Measurements from ENCODE around the gene ELP1.

The ELP1 gene

DNA sequence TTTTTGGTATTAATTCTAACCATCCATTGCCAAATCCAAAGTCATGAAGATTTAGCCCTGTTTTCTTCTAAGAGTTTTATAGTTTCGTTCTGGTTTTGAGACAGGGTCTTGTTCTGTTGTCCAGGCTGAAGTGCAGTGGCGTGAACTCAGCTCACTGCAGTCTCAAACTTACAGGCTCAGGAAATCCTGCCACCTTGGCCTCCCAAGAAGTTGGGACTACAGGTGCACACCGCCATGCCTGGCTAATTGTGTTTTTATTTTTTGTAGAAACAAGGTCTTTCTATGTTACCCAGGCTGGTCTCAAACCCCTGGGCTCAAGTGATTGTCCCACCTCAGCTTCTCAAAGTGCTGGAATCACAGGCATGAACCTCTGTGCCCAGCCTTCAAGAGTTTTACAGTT is 50.8 kb downstream of the ELP1 start:
- no peak for DNase-seq (ENCODE audit: low spot score)

DNA sequence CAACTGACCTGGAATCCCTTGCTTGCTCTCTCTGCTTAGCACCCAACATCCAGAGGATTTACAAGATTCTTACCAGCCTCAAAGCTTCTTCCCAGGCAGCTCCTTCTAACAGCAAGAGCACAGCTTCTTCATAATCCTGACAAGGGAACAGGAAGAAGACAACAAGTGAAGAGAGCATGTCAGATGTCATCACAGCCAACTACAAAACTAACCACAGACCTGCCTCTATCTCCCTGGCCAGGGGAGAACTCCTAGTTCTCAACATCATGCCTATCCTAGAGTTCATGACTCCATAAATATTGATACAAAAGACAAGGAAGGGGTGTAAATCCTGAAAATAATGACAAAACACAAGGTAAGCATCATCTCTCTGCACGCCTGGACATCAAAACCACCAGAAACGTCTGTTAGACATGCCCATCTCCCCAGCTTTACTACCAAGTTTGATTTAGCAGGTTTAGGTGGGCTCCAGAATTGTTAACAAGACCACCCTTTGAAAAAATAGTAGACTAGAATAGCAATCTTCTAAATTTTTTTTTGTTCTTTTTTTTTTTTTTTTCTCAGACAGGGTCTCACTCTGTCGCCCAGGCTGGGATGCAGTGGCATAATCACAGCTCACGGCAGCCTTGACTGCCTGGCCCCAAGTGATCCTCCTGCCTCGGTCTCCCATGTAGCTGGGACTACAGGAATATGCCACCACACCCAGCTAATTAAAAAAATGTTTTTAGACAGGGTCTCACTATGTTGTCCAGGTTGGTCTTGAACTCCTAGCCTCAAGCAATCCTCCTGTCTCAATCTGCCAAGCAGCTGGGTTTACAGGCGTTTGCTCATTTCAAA is 51.7 kb downstream of the ELP1 start:
- no peak for DNase-seq (ENCODE audit: low spot score)

DNA sequence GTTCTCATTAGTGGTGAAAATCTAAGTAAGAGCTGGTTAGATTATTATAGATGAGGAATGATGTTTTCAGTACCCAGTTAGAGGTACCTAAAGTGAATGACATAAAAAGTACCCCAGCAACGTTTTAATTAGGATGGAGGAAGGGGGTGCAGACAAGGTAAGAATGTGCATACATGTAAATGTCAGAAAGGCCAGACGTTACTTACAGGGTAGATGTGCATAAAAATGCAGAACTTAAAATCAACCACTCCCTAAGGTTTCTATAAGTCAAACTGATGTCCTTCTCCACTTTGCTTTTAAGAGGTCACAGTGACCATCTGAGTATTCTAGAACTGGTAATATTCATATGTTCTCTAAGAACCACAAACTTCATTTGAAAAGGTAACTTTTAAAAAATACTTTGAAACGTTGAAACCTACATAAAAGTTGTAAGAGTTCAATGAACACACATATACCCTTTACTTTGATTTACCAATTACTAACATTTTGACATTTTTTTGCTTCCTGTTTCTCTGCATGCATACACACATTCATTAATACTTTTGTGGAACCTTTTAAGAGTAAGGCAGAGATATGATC is 53.1 kb downstream of the ELP1 start:
- DNase-seq (ENCODE audit: low spot score) = no peak

DNA sequence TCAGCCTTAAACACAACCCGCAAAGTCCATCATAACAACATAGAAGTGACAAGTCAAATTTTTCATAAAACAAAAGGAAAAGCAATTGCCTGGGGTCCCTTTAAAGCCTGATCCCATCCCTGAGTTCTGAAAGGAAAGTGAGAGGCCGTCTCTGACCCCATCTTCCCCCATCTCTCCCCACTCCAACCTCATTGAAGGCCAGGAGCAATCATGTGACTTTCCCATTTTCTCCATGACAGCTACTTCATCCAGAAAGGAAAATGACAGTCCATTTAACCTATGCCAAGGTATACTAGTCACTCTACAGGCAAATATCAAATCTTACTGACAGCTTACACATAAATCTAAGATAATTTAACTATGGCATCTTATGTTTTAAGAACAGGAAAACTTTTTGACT is 56.4 kb downstream of the ELP1 start:
- no peak for DNase-seq (ENCODE audit: low spot score)

GRCh38 chr9:108876425-108876824 is 57.5 kb downstream of the ELP1 start:
- DNase-seq (ENCODE audit: low spot score) = no peak

DNA sequence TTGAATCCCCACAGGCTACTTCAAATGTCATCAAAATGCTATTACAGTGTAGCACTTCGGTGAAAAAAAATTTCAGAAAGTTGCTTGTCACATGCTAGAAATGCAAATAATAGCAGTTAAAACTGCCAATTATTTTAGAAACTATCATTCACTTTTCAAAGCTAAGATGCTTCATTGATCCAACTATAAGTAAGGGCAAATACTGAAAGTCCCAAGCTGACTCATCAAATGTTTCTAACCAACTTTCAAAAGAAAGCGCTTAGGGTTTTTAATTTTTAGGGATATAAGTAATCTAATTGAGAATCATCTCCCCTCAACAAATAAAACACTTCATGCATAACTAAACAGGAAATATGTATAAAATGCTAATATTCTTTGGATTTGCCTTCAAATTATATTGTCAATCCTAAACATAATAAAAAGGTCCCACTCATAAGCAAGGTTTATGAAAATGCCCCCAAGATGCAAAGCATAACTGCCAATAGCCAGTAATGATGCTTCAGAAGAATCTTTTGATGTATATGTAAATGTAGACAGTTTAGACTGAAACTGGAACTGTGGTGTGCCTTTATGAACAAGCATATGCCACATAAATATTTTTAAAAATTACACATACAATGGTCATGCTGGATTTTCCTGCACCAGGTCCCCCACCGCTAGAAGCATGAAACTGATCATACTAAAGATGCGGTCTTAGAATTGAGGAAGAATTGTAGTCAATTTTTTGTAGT is 59.7 kb downstream of the ELP1 start:
- DNase-seq (ENCODE audit: low spot score) = no peak

- DNase-seq (ENCODE audit: low spot score) = no peak
Measured at GRCh38 chr9:108869092-108869725, 64.7 kb downstream of the ELP1 start.

DNA sequence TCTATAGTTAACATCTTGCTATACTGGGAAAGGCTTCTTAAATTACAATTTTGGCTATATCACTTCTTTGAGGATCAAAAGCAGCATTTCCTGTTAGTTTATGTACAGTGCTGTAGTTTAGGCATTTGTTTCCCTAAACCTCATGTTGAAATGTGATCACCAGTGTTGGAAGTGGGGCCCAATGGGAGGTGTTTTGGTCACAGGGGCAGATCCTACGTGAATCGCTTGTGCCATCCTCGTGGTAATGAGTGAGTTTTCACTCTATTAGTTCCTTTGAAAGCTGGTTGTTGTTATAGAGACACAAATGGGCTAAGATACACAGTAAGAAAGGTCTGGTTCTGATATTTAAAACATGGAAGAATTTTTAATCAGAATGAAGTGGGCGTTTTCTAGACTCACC is 66.1 kb downstream of the ELP1 start:
- DNase-seq (ENCODE audit: low spot score) = no peak

DNA sequence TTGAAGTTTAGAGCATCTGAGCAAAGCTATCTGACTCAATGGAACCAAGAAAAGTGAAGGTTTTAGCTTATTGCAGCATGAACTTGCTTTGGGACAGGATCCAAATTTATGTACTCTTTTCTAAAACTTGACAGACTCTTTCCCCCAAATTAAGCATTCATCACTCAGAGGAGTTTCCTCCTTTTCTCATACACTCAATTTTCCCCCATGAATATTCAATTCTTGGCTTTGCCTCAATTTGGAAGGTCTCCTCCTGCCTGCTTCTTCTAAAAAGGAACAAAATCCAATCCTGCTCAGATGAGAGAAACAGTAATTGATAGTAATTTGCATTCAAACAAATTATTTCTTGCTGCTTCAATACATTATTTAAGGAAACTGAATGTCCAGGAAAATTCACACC is 66.8 kb downstream of the ELP1 start:
- DNase-seq (ENCODE audit: low spot score) = no peak

- no peak for DNase-seq (ENCODE audit: low spot score)
Measured at GRCh38 chr9:108866001-108866420, 67.9 kb downstream of the ELP1 start.

- DNase-seq (ENCODE audit: low spot score) = no peak
Measured at GRCh38 chr9:108865037-108865436, 68.9 kb downstream of the ELP1 start.

GRCh38 chr9:108864446-108864845 is 69.5 kb downstream of the ELP1 start:
- DNase-seq (ENCODE audit: low spot score) = no peak

- DNase-seq (ENCODE audit: low spot score) = no peak
Measured at GRCh38 chr9:108863891-108864290, 70.0 kb downstream of the ELP1 start.

DNA sequence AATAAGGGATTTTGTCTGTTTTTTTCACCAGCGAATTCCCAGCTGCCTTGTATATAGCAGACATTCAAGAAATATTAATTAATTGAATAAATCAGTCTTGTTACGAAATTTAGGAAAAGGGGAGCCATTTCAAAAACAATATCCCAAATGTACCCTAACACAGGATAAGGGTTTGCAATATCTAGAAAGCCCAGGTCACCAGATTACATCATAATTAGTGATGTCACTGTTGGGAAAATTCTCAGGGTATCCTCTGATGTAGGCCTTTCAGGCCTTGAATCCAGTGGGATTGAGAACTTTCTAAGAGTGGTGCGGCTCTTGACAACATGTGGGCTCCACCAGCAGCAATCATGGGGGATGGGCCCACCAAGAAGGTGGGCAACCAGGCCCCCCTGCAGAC is 71.9 kb downstream of the ELP1 start, which contains the start of gene ACTL7A:
ACTL7A (plus strand) TSS at position 270 of the 400 bp plus-strand sequence; CDS start at position 327, 57 bp downstream.
- no peak for DNase-seq (ENCODE audit: low spot score)

DNA sequence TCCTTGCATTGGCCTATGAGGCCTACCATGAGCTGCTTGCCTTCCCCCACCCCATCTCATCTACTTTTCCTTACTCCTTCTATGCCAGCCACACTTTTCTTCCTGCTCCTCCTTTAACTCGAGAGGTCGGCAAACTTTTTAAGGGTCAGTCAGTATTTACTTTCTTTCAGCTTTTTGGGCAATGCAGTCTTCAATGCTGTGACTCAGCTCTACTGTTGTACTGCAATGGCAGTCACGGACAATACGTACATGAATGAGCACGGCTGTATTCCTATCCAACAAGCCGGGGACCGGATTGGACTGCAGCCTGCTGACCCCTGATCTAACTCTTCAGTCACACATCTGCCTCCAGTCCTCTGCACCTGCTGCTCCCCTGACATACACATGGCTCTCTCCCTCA is 72.5 kb downstream of the ELP1 start:
- DNase-seq (ENCODE audit: low spot score) = no peak

DNA sequence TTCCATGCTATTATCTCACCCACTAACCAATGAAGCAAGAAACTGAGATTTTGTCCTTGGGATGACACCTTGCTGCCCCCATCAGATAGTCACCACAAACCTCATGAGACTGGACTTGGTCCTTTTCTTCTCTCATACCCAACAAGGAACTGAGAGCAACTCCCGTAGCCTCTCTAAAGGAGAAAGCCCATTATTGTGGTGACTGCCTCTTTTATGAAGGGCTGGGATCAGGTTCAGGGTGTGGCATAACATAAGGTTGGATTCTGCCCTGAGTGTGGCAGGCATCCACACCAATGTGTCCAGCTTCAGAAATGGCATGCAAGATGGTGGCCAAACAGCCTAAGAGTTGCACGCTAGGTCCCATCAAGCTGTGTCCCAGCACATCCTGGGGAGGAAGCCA is 73.2 kb downstream of the ELP1 start:
- no peak for DNase-seq (ENCODE audit: low spot score)

DNA sequence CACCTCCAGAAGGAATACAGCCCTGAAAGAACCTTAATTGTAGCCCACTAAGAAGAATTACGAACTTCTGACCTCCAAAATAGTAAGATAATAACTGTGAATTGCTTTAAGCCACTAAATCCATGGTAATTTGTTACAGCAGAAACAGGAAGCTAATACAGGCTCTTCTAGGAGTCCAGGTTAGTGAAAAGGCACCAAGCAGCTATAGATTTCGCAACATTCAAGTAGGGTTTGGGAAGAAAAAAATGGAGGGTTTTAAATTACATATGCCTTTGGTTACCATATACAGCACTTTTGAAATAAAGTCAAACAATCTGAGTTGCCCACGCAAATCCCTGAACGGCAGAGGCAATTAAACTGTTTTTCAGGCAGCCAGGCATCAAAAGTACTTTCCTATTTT is 73.6 kb downstream of the ELP1 start:
- no peak for DNase-seq (ENCODE audit: low spot score)

GRCh38 chr9:108859459-108860114 is 74.3 kb downstream of the ELP1 start:
- no peak for DNase-seq (ENCODE audit: low spot score)

- no peak for DNase-seq (ENCODE audit: low spot score)
Measured at GRCh38 chr9:108857572-108857971, 76.4 kb downstream of the ELP1 start.

DNA sequence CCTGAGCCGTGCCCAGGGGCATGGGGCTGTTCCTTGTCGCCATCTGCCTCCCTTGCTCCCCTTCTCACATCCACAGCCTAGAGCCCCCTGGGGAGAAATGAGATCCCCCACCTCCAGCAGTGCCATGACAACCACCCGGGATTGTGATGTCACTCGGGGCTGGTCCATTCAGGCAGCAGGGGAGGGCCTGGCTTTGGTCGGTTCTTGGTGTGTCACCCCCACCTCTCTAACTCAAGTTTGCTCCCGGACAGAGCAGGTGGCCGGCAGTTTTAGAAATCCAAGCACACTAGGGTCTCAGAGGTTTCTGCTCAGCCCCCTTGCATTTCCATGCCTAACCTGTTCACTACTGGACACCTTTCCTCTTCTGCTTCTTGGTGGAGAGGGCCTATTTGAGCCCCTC is 78.0 kb downstream of the ELP1 start, which contains the start of gene ACTL7B:
ACTL7B (minus strand) TSS at position 99 of the 400 bp plus-strand sequence; CDS start at position 43, 56 bp downstream.
- DNase-seq (ENCODE audit: low spot score) = no peak

DNA sequence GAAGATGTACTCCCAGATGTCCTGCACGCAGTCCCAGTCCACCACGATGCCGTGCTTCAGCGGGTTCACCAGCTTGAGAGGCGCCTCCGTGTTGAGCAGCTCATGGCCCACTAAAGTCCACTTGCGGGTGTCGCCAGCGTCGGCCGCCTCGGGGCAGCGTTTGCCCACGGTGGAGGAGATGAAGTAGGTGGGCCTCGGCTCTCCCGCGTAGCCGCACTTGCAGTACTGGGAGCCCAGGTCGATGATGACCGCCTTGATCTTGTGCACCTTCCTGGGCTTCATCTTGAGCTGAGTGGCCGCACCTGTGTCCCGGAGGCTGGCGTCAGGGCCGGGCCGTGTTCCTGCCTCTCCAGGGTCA is 78.4 kb downstream of the ELP1 start:
- no peak for DNase-seq (ENCODE audit: low spot score)

All from germinal center (tissue), 1 donor.